ENCODE data around the gene ZBTB38. TPM values are rescaled to one million over a fixed set of nuclear protein-coding genes. Genes with fewer than 3 reads are reported as not detected.

ZBTB38 gene
- total RNA-seq (2021; ENCODE audit: unreplicated experiment) (46.7 TPM), Bru-seq, nascent RNA (percentile 74 among the genes with signal in this experiment), BruChase-seq, experiment 1, labeled RNA remaining after a 2-hour chase (percentile 80 among the genes with signal in this experiment), BruChase-seq, experiment 2, labeled RNA remaining after a 6-hour chase (percentile 80 among the genes with signal in this experiment)
- 34.0 TPM for polyA plus RNA-seq (2012; ENCODE audit: insufficient read length)
- long read RNA-seq, transcript ZBTB38-211 (3 exons, 644 nt) = minor isoform, 11 of 49 reads
- long read RNA-seq, transcript ZBTB38-201 (1 exons, 3,588 nt) = major isoform, 14 of 49 reads
- long read RNA-seq, partial matches to known transcripts = 5 of 49 reads
- long read RNA-seq, other reads (novel, unspliced or antisense) = 16 of 49 reads

- H3K9me3 ChIP-seq (ENCODE audit: control insufficient read depth, insufficient read depth, low read depth, low read length) = peaks cover 4% of the 10 kb centered on the region; the same call in 1 of the 2 replicates
- in situ Hi-C loops (cut with HindIII; ENCODE audit: low pct_unique_long_range_greater_than_20kb, low sequenced_read_pairs) = no loop called here
- BruUV-seq (replicated peaks) = TSS peak; percentile 82
- peak within 1 kb of the TSS; percentile 94 for H3K27ac ChIP-seq (ENCODE audit: low read length)
- POLR2A ChIA-PET = interaction anchor here (0.7 kb wide), 1 partner anchor 36 kb away, joined by 3 read pairs; no protein-coding TSS in a partner anchor
- ATAC-seq (peak; percentile 88), DNase-seq (ENCODE audit: low read depth, low spot score) (no peak)
- no peak for TF ChIP-seq POLR2AphosphoS5 (IDR thresholded peaks at IDR 0.05; ENCODE audit: low read depth, low read length)
- peak; percentile 95 for TF ChIP-seq TCF7L2 (IDR thresholded peaks at IDR 0.05; ENCODE audit: low read depth, low read length)
- no peak for TF ChIP-seq SIN3A (IDR thresholded peaks at IDR 0.05; ENCODE audit: borderline replicate concordance, insufficient read depth, low read depth, low read length)
- TF ChIP-seq CTCF (IDR thresholded peaks at IDR 0.05) = no peak
- TF ChIP-seq, protein P1, sequence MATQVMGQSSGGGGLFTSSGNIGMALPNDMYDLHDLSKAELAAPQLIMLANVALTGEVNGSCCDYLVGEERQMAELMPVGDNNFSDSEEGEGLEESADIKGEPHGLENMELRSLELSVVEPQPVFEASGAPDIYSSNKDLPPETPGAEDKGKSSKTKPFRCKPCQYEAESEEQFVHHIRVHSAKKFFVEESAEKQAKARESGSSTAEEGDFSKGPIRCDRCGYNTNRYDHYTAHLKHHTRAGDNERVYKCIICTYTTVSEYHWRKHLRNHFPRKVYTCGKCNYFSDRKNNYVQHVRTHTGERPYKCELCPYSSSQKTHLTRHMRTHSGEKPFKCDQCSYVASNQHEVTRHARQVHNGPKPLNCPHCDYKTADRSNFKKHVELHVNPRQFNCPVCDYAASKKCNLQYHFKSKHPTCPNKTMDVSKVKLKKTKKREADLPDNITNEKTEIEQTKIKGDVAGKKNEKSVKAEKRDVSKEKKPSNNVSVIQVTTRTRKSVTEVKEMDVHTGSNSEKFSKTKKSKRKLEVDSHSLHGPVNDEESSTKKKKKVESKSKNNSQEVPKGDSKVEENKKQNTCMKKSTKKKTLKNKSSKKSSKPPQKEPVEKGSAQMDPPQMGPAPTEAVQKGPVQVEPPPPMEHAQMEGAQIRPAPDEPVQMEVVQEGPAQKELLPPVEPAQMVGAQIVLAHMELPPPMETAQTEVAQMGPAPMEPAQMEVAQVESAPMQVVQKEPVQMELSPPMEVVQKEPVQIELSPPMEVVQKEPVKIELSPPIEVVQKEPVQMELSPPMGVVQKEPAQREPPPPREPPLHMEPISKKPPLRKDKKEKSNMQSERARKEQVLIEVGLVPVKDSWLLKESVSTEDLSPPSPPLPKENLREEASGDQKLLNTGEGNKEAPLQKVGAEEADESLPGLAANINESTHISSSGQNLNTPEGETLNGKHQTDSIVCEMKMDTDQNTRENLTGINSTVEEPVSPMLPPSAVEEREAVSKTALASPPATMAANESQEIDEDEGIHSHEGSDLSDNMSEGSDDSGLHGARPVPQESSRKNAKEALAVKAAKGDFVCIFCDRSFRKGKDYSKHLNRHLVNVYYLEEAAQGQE (IDR thresholded peaks at IDR 0.05; ENCODE audit: insufficient read depth in 1 of 2, low read depth in 2 of 2, low read length in 1 of 2) = no peak
- H3K4me1 ChIP-seq (ENCODE audit: control insufficient read depth, insufficient read depth, low read length) = peaks cover 40% of the 10 kb centered on the region
- H3K36me3 ChIP-seq (ENCODE audit: control insufficient read depth, insufficient read depth, low read length) = no peaks in the 10 kb centered on the region
- peak within 1 kb of the TSS in 1 of 2 experiments; percentile 7; a peak in 1 of 4 replicates for H3K4me3 ChIP-seq (ENCODE audit: low read depth in 2 of 2, low read length in 2 of 2)
- intact Hi-C loops (cut with micrococcal nuclease; ENCODE audit: unreplicated experiment) = no loop called here
- CTCF ChIA-PET = interaction anchor here (0.8 kb wide), 1 partner anchor 42 kb away, joined by 3 read pairs; no protein-coding TSS in a partner anchor
- H3K27me3 ChIP-seq (ENCODE audit: control insufficient read depth, insufficient read depth, low read length) = no peaks in the 10 kb centered on the region
These were observed at the start of gene ZBTB38 for GRCh38 chr3:141368062-141368924. Gene ZBTB38, plus strand, starts transcription at chr3:141368504. Its CDS starts 73,885 bp downstream, at chr3:141442389.

DNA sequence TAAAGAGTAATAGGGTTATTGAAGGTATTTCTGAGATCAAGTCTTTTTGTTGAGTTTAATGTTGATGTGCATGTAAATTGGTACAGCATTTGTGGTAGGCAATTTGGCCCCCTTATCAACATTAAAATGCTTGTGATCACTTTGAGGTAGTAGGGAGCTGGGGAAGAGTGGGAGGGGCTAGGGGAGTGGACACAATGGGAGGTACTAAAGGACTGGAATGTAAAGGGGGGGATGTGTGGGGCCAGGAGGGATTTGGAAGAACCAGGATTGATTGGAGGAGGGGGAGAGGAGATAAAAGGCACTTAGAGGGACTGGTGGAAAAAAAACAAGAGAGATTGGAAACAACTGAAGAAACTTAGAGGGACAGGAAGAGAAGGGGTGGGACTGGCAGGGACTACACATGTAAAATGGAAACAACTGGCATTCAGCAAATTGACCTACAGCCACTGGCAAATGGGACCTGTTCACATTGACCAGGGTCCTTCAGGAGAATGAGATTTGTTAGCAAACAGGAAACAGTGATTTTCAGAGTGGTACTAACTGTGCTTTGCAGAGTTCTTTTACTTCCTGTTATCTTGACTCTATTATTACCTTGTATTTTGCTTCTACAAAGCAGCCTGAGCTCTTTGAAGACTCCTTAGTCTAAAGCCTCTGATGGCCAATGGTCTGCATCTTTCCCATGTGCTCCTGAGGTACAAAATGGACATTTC, 47.8 kb upstream of the ZBTB38 start:
- H3K4me3 ChIP-seq (ENCODE audit: low read depth in 2 of 2, low read length in 2 of 2) = no peak overlapping the region
- DNase-seq (ENCODE audit: low read depth, low spot score) (no peak), ATAC-seq (no peak)
- in situ Hi-C loops (cut with HindIII; ENCODE audit: low pct_unique_long_range_greater_than_20kb, low sequenced_read_pairs) (no loop called here), intact Hi-C loops (cut with micrococcal nuclease; ENCODE audit: unreplicated experiment) (no loop called here)
- H3K36me3 ChIP-seq (ENCODE audit: control insufficient read depth, insufficient read depth, low read length) = no peaks in the 10 kb centered on the region
- H3K9me3 ChIP-seq (ENCODE audit: control insufficient read depth, insufficient read depth, low read depth, low read length) = no peaks in the 10 kb centered on the region; the same call in 1 of the 2 replicates
- ChIA-PET CTCF (no interaction called here), POLR2A (no interaction called here)
- H3K4me1 ChIP-seq (ENCODE audit: control insufficient read depth, insufficient read depth, low read length) = no peaks in the 10 kb centered on the region
- H3K27ac ChIP-seq (ENCODE audit: low read length) = no peak overlapping the region
- no TSS peak for BruUV-seq (replicated peaks)
- no peaks in the 10 kb centered on the region for H3K27me3 ChIP-seq (ENCODE audit: control insufficient read depth, insufficient read depth, low read length)
- TF ChIP-seq SIN3A (IDR thresholded peaks at IDR 0.05; ENCODE audit: borderline replicate concordance, insufficient read depth, low read depth, low read length) (no peak), TCF7L2 (IDR thresholded peaks at IDR 0.05; ENCODE audit: low read depth, low read length) (no peak), POLR2AphosphoS5 (IDR thresholded peaks at IDR 0.05; ENCODE audit: low read depth, low read length) (no peak), CTCF (IDR thresholded peaks at IDR 0.05) (no peak)
